CD4-positive, alpha-beta memory T cell (primary cell): ENCODE data around the gene MUSTN1. TPM values are rescaled to one million over a fixed set of nuclear protein-coding genes. Genes with fewer than 3 reads are reported as not detected.

Experiments
- CTCF ChIA-PET: fragments of 350-600 bp; sonication (Branson Sonifier 250); formaldehyde crosslinking; loops from one replicate; lab custom pipeline; 2021; ENCODE audit warnings: inconsistent platforms; ENCODE audit not compliant: partially characterized antibody; lab: Charles Lee
- POLR2A ChIA-PET: fragments of 350-600 bp; sonication (Branson Sonifier 250); formaldehyde crosslinking; loops from one replicate; lab custom pipeline; 2021; ENCODE audit not compliant: partially characterized antibody; lab: Charles Lee
- DNase-seq, 5 donors: peaks; one replicate each; pipeline versions ENCODE4 v3.0.0 to v3.0.0-alpha.2; 2020 to 2022; ENCODE audit warnings: mixed read lengths in 1 of 5
- H3K27ac ChIP-seq: one replicate; pipeline ENCODE4 v1.7.0; 2013; ENCODE audit warnings: low read depth, low read length
- H3K27me3 ChIP-seq: 2 replicates; pipeline ENCODE4 v1.7.0; 2013; ENCODE audit warnings: mild to moderate bottlenecking, low read length, moderate library complexity; ENCODE audit not compliant: insufficient read depth
- H3K36me3 ChIP-seq: 2 replicates; pipeline ENCODE4 v1.7.0; 2013; ENCODE audit warnings: mild to moderate bottlenecking, low read length, moderate library complexity; ENCODE audit not compliant: insufficient read depth
- H3K4me1 ChIP-seq: 2 replicates; pipeline ENCODE4 v1.7.0; 2013; ENCODE audit warnings: mild to moderate bottlenecking, low read length, moderate library complexity; ENCODE audit not compliant: insufficient read depth
- H3K4me3 ChIP-seq, 2 donors: one replicate each; pipeline ENCODE4 v1.7.0; 2013; ENCODE audit warnings: low read length in 2 of 2, mild to moderate bottlenecking in 1 of 2
- H3K9me3 ChIP-seq, 2 donors: one replicate each; pipeline ENCODE4 v1.7.0; 2013; ENCODE audit warnings: low read length in 2 of 2, control low read depth in 1 of 2; ENCODE audit not compliant: control insufficient read depth in 1 of 2
- H3K27ac Mint-ChIP-seq, 7 donors: one replicate each; pipeline ENCODE4 v1.8.0; 2020 to 2021; ENCODE audit warnings: mixed read lengths in 7 of 7, mild to moderate bottlenecking in 6 of 7, inconsistent platforms in 3 of 7, moderate library complexity in 3 of 7
- H3K27me3 Mint-ChIP-seq, 2 donors: one replicate each; pipeline ENCODE4 v1.8.0; 2020 to 2021; ENCODE audit warnings: mixed read lengths in 2 of 2
- H3K36me3 Mint-ChIP-seq, 2 donors: one replicate each; pipeline ENCODE4 v1.8.0; 2020 to 2021; ENCODE audit warnings: mixed read lengths in 2 of 2, inconsistent platforms in 1 of 2, mild to moderate bottlenecking in 1 of 2
- H3K4me1 Mint-ChIP-seq, 4 donors: one replicate each; pipeline ENCODE4 v1.8.0; 2020 to 2021; ENCODE audit warnings: mixed read lengths in 4 of 4, mild to moderate bottlenecking in 1 of 4
- H3K4me3 Mint-ChIP-seq, 8 donors: one replicate each; pipeline ENCODE4 v1.8.0; 2020 to 2021; ENCODE audit warnings: mixed read lengths in 8 of 8, mild to moderate bottlenecking in 7 of 8, moderate library complexity in 6 of 8, inconsistent platforms in 3 of 8
- H3K9me3 Mint-ChIP-seq, 8 donors: one replicate each; pipeline ENCODE4 v1.8.0; 2020 to 2021; ENCODE audit warnings: mixed read lengths in 8 of 8, mild to moderate bottlenecking in 5 of 8, inconsistent platforms in 3 of 8, moderate library complexity in 1 of 8
- intact Hi-C: fragments of 100-400 bp; cut with micrococcal nuclease; formaldehyde crosslinking; loops from one replicate; pipeline ENCODE4 v1.15.1; 2023
- polyA plus RNA-seq, 2 donors: library from polyadenylated mRNA; unstranded; fragments of 300-500 nt; fragmentation: Illumina TruSeq; gene quantifications; one replicate each; pipeline ENCODE4 v1.2.3, GENCODE V29; 2021
- total RNA-seq, 2 experiments: library from RNA; stranded (reverse); gene quantifications; one replicate each; pipeline ENCODE4 v1.2.3, GENCODE V29; 2021

Gene MUSTN1
- total and polyA plus RNA-seq, 4 experiments from 2014 or later, result 1.6 to 3.3 TPM; not detected in 2

DNA sequence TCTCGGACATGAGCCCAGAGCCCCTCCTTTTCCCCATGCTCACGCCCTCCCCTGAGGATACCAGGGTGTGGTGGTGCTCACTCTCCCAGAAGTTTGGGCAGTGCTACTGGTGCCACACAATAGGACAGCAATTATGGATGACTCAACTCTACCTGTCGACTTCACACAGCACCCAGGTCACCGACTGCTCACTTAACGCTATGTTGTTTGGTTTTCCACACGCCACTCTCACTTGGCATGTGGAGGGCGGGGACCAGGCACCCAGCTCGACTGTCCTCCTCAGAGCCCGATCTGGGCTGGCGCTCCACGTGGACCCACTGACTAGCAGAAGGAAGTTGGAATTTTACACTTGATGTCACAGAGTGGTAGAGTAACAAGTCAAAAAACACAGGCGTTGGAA, 31.6 kb upstream of the MUSTN1 start:
- Histone ChIP-seq H3K4me1 (no peaks in the 10 kb centered on the region), H3K9me3 (no peaks in the 10 kb centered on the region), H3K36me3 (no peaks in the 10 kb centered on the region), H3K4me3 (no peak overlapping the region), H3K27ac (no peak overlapping the region), H3K27me3 (no peaks in the 10 kb centered on the region)
- Mint-ChIP-seq H3K9me3 (peaks cover 0 to 13% (median 8%) of the 10 kb centered on the region in 8 donors), H3K27ac (peak overlapping the region in 1 of 7 donors; percentile 29), H3K36me3 (peaks cover 37 to 54% of the 10 kb centered on the region in 2 donors), H3K27me3 (no peaks in the 10 kb centered on the region), H3K4me1 (peaks cover 11 to 28% (median 16%) of the 10 kb centered on the region in 4 donors), H3K4me3 (no peak overlapping the region)
- CTCF ChIA-PET, result no interaction called here
- POLR2A ChIA-PET, result no interaction called here
- DNase-seq, result no peak
- intact Hi-C loops, result no loop called here

DNA sequence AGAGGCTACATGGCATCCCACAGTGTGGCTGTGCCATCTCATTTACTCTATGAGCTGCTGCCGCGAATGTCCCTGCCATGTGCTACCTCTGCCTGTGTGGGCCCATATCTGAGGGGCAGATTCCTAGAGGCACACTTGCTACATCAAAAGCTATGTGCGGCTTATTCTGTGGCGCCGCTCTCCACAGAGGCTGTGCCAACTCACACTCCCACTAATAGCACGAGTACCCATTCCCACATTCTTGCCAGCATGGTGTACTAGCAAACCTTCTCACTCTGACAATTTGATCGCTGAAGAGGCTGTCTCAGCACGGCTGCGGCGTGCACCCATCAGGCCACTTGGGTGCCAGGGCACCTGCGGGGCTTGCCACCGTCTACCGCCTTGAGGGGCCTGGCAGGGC, 31.2 kb upstream of the MUSTN1 start:
- H3K27ac Mint-ChIP-seq, result peak overlapping the region in 1 of 7 donors; percentile 31
- no peaks in the 10 kb centered on the region for H3K36me3 ChIP-seq
- H3K4me1 ChIP-seq, result no peaks in the 10 kb centered on the region
- H3K4me3 Mint-ChIP-seq, result no peak overlapping the region
- intact Hi-C loops, result no loop called here
- H3K4me1 Mint-ChIP-seq, result peaks cover 10 to 27% (median 15%) of the 10 kb centered on the region in 4 donors
- H3K9me3 Mint-ChIP-seq, result peaks cover 0 to 13% (median 8%) of the 10 kb centered on the region in 8 donors
- H3K27me3 ChIP-seq, result no peaks in the 10 kb centered on the region
- H3K9me3 ChIP-seq, result no peaks in the 10 kb centered on the region
- DNase-seq, result no peak
- no peaks in the 10 kb centered on the region for H3K27me3 Mint-ChIP-seq
- ChIA-PET POLR2A (no interaction called here), CTCF (no interaction called here)
- no peak overlapping the region for H3K27ac ChIP-seq
- no peak overlapping the region for H3K4me3 ChIP-seq
- peaks cover 36 to 54% of the 10 kb centered on the region in 2 donors for H3K36me3 Mint-ChIP-seq

DNA sequence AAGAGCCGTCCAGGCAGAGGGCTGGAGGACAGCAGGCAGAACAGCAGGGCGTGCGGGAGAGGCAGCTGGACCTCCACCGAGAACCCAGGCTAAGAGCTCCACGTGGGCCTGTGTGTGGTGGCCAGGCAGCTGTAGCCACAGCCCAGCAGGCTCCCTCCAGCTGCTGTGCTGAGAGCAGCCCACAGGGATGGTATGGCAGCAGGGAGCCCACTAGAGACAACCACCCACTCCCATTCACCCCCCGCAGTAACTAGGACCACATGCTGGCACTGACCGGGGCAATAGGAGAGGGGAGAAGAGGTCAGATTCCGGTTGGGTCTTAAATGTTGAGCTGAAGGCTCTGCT, 25.6 kb upstream of the MUSTN1 start:
- Mint-ChIP-seq H3K9me3 (peaks cover 0 to 9% (median 3%) of the 10 kb centered on the region in 8 donors), H3K27ac (peak overlapping the region in 4 of 7 donors; percentile 18 to 88 (median 26)), H3K36me3 (peaks cover 27 to 37% of the 10 kb centered on the region in 2 donors), H3K27me3 (no peaks in the 10 kb centered on the region), H3K4me1 (peaks cover 0 to 20% (median 6%) of the 10 kb centered on the region in 4 donors), H3K4me3 (no peak overlapping the region)
- CTCF ChIA-PET, result no interaction called here
- no peaks in the 10 kb centered on the region for H3K4me1 ChIP-seq
- H3K36me3 ChIP-seq, result no peaks in the 10 kb centered on the region
- H3K27me3 ChIP-seq, result no peaks in the 10 kb centered on the region
- no peak overlapping the region for H3K27ac ChIP-seq
- POLR2A ChIA-PET, result no interaction called here
- no peak overlapping the region for H3K4me3 ChIP-seq
- DNase-seq, result no peak
- no peaks in the 10 kb centered on the region for H3K9me3 ChIP-seq
- intact Hi-C loops, result no loop called here

DNA sequence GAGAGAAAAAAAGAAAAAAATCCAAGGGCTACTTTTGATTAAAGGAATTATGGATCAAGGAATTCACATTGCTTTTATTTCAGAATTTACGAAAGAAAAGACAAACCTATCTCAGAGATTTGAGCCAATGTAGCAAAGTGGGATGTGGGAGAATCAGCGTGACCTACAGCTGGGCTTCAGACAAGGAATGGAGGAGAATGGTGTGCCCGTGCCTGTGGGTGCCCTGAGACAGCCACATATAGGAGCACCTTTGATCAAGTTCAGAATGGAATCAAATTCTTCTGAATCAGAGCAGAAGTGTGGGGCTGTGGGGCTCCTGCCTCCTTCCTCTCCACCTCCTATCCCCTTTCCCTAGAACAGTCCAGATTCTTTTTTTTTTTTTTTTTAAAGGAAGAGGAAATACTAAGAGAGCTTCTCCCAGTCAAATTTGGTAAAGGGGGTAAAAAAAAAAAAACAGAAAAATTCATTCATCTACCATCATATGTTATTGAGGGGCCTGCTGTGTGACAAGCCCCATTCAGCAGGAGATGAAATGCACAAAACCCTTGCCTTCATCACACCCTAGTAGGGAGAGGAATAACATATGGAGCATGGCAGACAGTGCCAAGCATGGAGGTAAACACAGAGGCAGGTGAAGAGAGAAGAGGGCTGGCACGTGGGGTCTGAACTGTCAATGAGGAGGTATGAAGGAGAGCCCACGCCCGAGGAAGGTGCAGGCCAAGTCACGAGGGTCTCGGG, 25.0 kb upstream of the MUSTN1 start:
- Mint-ChIP-seq H3K4me3 (no peak overlapping the region), H3K27ac (peak overlapping the region in 4 of 7 donors; percentile 18 to 88 (median 48)), H3K27me3 (no peaks in the 10 kb centered on the region), H3K4me1 (peaks cover 0 to 20% (median 5%) of the 10 kb centered on the region in 4 donors), H3K36me3 (peaks cover 25 to 35% of the 10 kb centered on the region in 2 donors), H3K9me3 (peaks cover 0 to 4% (median 0%) of the 10 kb centered on the region in 8 donors)
- ChIA-PET CTCF (no interaction called here), POLR2A (no interaction called here)
- H3K36me3 ChIP-seq, result no peaks in the 10 kb centered on the region
- no peaks in the 10 kb centered on the region for H3K4me1 ChIP-seq
- DNase-seq, result no peak
- no peak overlapping the region for H3K27ac ChIP-seq
- no peak overlapping the region for H3K4me3 ChIP-seq
- intact Hi-C loops, result no loop called here
- H3K9me3 ChIP-seq, result no peaks in the 10 kb centered on the region
- H3K27me3 ChIP-seq, result no peaks in the 10 kb centered on the region

DNA sequence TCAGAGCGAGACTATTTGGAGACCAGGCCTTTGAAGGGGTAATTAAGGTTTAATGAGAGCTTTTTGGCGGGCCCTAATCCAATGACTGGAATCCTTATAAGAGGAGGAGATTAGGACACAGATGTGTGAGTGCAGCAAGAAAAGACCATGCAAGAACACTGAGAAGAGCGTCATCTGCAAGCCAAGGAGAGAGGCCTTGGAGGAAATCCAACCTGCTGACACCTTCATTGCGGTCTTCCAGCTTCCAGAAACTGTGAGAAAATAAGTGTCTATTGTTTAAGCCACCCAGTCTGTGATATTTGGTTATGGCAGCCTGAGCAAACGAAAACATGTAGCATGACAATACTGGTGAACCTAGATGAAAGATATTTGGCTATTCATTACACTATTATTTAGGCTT, 23.0 kb upstream of the MUSTN1 start:
- no peak overlapping the region for H3K4me3 Mint-ChIP-seq
- Histone ChIP-seq H3K4me3 (no peak overlapping the region), H3K9me3 (no peaks in the 10 kb centered on the region), H3K4me1 (no peaks in the 10 kb centered on the region), H3K27me3 (no peaks in the 10 kb centered on the region), H3K36me3 (peaks cover 5% of the 10 kb centered on the region), H3K27ac (no peak overlapping the region)
- ChIA-PET POLR2A (no interaction called here), CTCF (interaction anchor here (1.8 kb wide), 1 partner anchor 37 kb away, joined by 4 read pairs; no protein-coding TSS in a partner anchor)
- DNase-seq, result no peak
- intact Hi-C loops, result no loop called here
- no peak overlapping the region for H3K27ac Mint-ChIP-seq
- no peaks in the 10 kb centered on the region for H3K9me3 Mint-ChIP-seq
- H3K27me3 Mint-ChIP-seq, result no peaks in the 10 kb centered on the region
- H3K36me3 Mint-ChIP-seq, result peaks cover 21 to 38% of the 10 kb centered on the region in 2 donors
- H3K4me1 Mint-ChIP-seq, result peaks cover 0 to 16% (median 4%) of the 10 kb centered on the region in 4 donors

DNA sequence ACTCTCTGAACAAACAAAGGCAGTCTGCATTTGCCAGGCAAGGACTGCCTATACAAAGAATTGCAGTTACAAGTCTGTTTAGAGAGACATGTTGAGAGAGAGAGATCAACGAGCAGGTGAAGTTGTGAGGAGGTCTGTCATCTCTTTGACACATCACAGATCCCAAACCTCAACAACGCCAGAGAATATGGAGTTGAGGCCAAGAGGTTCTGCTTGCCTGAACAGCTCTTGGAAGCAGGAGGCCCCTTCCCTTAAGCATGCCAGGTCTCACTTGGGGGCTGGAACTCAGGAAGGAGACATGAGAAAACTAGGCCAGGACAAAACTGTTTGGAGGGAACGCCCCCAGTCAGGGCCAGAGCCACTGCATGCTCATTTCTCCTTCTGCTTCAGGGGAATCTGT, 22.3 kb upstream of the MUSTN1 start:
- ChIA-PET CTCF (interaction anchor here (1.8 kb wide), 1 partner anchor 38 kb away, joined by 4 read pairs; no protein-coding TSS in a partner anchor), POLR2A (no interaction called here)
- Histone ChIP-seq H3K36me3 (peaks cover 9% of the 10 kb centered on the region), H3K27ac (no peak overlapping the region), H3K27me3 (no peaks in the 10 kb centered on the region), H3K4me1 (no peaks in the 10 kb centered on the region), H3K9me3 (no peaks in the 10 kb centered on the region), H3K4me3 (no peak overlapping the region)
- peaks cover 0 to 14% (median 3%) of the 10 kb centered on the region in 4 donors for H3K4me1 Mint-ChIP-seq
- intact Hi-C loops, result no loop called here
- H3K4me3 Mint-ChIP-seq, result no peak overlapping the region
- no peaks in the 10 kb centered on the region for H3K9me3 Mint-ChIP-seq
- no peaks in the 10 kb centered on the region for H3K27me3 Mint-ChIP-seq
- peaks cover 20 to 39% of the 10 kb centered on the region in 2 donors for H3K36me3 Mint-ChIP-seq
- H3K27ac Mint-ChIP-seq, result peak overlapping the region in 4 of 7 donors; percentile 18 to 43 (median 32)
- DNase-seq, result no peak

DNA sequence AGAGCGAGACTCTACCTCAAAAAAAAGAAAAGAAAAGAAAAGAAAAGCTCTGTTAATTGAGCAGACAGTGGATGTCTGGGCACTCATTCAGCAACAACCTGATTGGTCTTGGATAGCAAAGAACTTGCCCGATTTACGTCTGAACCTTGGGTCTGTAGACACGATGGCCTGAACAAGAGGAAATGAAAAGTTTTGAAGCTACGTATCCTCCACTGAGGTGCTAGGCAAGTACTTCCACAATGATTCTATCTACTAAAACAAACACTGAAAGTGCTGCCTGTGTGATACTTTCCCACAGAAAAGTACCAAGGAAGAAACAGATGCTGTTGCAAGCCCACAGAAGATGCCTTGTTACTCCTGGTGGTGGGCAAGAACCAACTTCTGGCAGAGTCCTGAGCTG, 21.8 kb upstream of the MUSTN1 start:
- Mint-ChIP-seq H3K4me3 (no peak overlapping the region), H3K27me3 (no peaks in the 10 kb centered on the region), H3K36me3 (peaks cover 24 to 40% of the 10 kb centered on the region in 2 donors), H3K9me3 (no peaks in the 10 kb centered on the region), H3K4me1 (peaks cover 0 to 10% (median 2%) of the 10 kb centered on the region in 4 donors), H3K27ac (peak overlapping the region in 4 of 7 donors; percentile 31 to 81 (median 56))
- Histone ChIP-seq H3K27me3 (no peaks in the 10 kb centered on the region), H3K9me3 (no peaks in the 10 kb centered on the region), H3K36me3 (peaks cover 14% of the 10 kb centered on the region), H3K27ac (no peak overlapping the region), H3K4me3 (no peak overlapping the region), H3K4me1 (no peaks in the 10 kb centered on the region)
- intact Hi-C loops, result no loop called here
- ChIA-PET CTCF (no interaction called here), POLR2A (no interaction called here)
- no peak for DNase-seq
